Measurements from ENCODE around the gene CHD6. TPM values are rescaled to one million over a fixed set of nuclear protein-coding genes. Genes with fewer than 3 reads are reported as not detected.

CHD6 gene
- polyA plus RNA-seq, 3 donors from 2014 or later, result 35.1 to 57.9 (median 42.0) TPM

GRCh38 chr20:41468994-41469600, 149.1 kb downstream of the CHD6 start:
- Mint-ChIP-seq H3K27me3 (ENCODE audit: low read depth in 3 of 3) (peaks cover 0 to 6% (median 0%) of the 10 kb centered on the region in 3 donors), H3K36me3 (peaks cover 30 to 52% (median 48%) of the 10 kb centered on the region in 3 donors), H3K27ac (peak overlapping the region in 1 of 6 donors; percentile 36), H3K4me1 (no peaks in the 10 kb centered on the region), H3K4me3 (no peak overlapping the region), H3K9me3 (no peaks in the 10 kb centered on the region)
- DNase-seq, result no peak

- no peak for DNase-seq
- Mint-ChIP-seq H3K4me1 (no peaks in the 10 kb centered on the region), H3K36me3 (peaks cover 30 to 57% (median 46%) of the 10 kb centered on the region in 3 donors), H3K27me3 (ENCODE audit: low read depth in 3 of 3) (peaks cover 0 to 4% (median 0%) of the 10 kb centered on the region in 3 donors), H3K4me3 (no peak overlapping the region), H3K9me3 (no peaks in the 10 kb centered on the region), H3K27ac (no peak overlapping the region)
These were observed 150.5 kb downstream of the CHD6 start for GRCh38 chr20:41467690-41468089.

GRCh38 chr20:41467220-41467619, 151.0 kb downstream of the CHD6 start:
- Mint-ChIP-seq H3K27me3 (ENCODE audit: low read depth in 3 of 3) (peaks cover 0 to 4% (median 0%) of the 10 kb centered on the region in 3 donors), H3K36me3 (peaks cover 28 to 57% (median 41%) of the 10 kb centered on the region in 3 donors), H3K4me3 (no peak overlapping the region), H3K27ac (no peak overlapping the region), H3K9me3 (no peaks in the 10 kb centered on the region), H3K4me1 (no peaks in the 10 kb centered on the region)
- DNase-seq, result no peak

GRCh38 chr20:41463567-41463966, 154.6 kb downstream of the CHD6 start:
- Mint-ChIP-seq H3K36me3 (peaks cover 29 to 58% (median 29%) of the 10 kb centered on the region in 3 donors), H3K27me3 (ENCODE audit: low read depth in 3 of 3) (peaks cover 0 to 2% (median 0%) of the 10 kb centered on the region in 3 donors), H3K4me1 (peaks cover 0 to 6% of the 10 kb centered on the region in 2 donors), H3K27ac (no peak overlapping the region), H3K9me3 (no peaks in the 10 kb centered on the region), H3K4me3 (no peak overlapping the region)
- DNase-seq, result no peak

GRCh38 chr20:41462372-41463161, 155.6 kb downstream of the CHD6 start:
- DNase-seq, result no peak
- Mint-ChIP-seq H3K27ac (no peak overlapping the region), H3K4me3 (no peak overlapping the region), H3K27me3 (ENCODE audit: low read depth in 3 of 3) (peaks cover 0 to 2% (median 0%) of the 10 kb centered on the region in 3 donors), H3K4me1 (peaks cover 0 to 6% of the 10 kb centered on the region in 2 donors), H3K9me3 (no peaks in the 10 kb centered on the region), H3K36me3 (peaks cover 24 to 55% (median 25%) of the 10 kb centered on the region in 3 donors)

GRCh38 chr20:41458761-41459160, 159.4 kb downstream of the CHD6 start:
- Mint-ChIP-seq H3K4me3 (no peak overlapping the region), H3K4me1 (peaks cover 0 to 6% of the 10 kb centered on the region in 2 donors), H3K36me3 (peaks cover 11 to 50% (median 19%) of the 10 kb centered on the region in 3 donors)

GRCh38 chr20:41457173-41457857, 160.9 kb downstream of the CHD6 start:
- H3K27me3 Mint-ChIP-seq (ENCODE audit: low read depth in 3 of 3), result no peaks in the 10 kb centered on the region
- DNase-seq, result no peak
- H3K9me3 Mint-ChIP-seq, result no peaks in the 10 kb centered on the region
- no peak overlapping the region for H3K4me3 Mint-ChIP-seq
- peaks cover 0 to 6% of the 10 kb centered on the region in 2 donors for H3K4me1 Mint-ChIP-seq
- no peak overlapping the region for H3K27ac Mint-ChIP-seq
- peaks cover 19 to 55% (median 34%) of the 10 kb centered on the region in 3 donors for H3K36me3 Mint-ChIP-seq

More at GRCh38 chr20:41458761-41459160, 159.4 kb downstream of the CHD6 start:
- DNase-seq, result no peak
- Mint-ChIP-seq H3K27ac (no peak overlapping the region), H3K27me3 (ENCODE audit: low read depth in 3 of 3) (no peaks in the 10 kb centered on the region), H3K9me3 (no peaks in the 10 kb centered on the region)

- H3K27ac Mint-ChIP-seq, result peak overlapping the region in 1 of 6 donors; percentile 14
- peaks cover 0 to 6% of the 10 kb centered on the region in 2 donors for H3K4me1 Mint-ChIP-seq
- H3K9me3 Mint-ChIP-seq, result no peaks in the 10 kb centered on the region
- H3K27me3 Mint-ChIP-seq (ENCODE audit: low read depth in 3 of 3), result no peaks in the 10 kb centered on the region
- DNase-seq, result no peak
- H3K4me3 Mint-ChIP-seq, result no peak overlapping the region
- H3K36me3 Mint-ChIP-seq, result peaks cover 29 to 57% (median 39%) of the 10 kb centered on the region in 3 donors
These were observed 161.8 kb downstream of the CHD6 start for GRCh38 chr20:41456351-41456750.

- no peaks in the 10 kb centered on the region for H3K4me1 Mint-ChIP-seq
- H3K9me3 Mint-ChIP-seq, result no peaks in the 10 kb centered on the region
- peaks cover 41 to 66% (median 50%) of the 10 kb centered on the region in 3 donors for H3K36me3 Mint-ChIP-seq
- no peak for DNase-seq
- no peaks in the 10 kb centered on the region for H3K27me3 Mint-ChIP-seq (ENCODE audit: low read depth in 3 of 3)
- no peak overlapping the region for H3K4me3 Mint-ChIP-seq
- no peak overlapping the region for H3K27ac Mint-ChIP-seq
These were observed 163.9 kb downstream of the CHD6 start for GRCh38 chr20:41454250-41454649.

- Mint-ChIP-seq H3K4me1 (no peaks in the 10 kb centered on the region), H3K27ac (peak overlapping the region in 1 of 6 donors; percentile 46), H3K4me3 (no peak overlapping the region), H3K36me3 (peaks cover 42 to 67% (median 50%) of the 10 kb centered on the region in 3 donors), H3K9me3 (no peaks in the 10 kb centered on the region), H3K27me3 (ENCODE audit: low read depth in 3 of 3) (no peaks in the 10 kb centered on the region)
- no peak for DNase-seq
These were observed 164.9 kb downstream of the CHD6 start for GRCh38 chr20:41453010-41453950.

- Mint-ChIP-seq H3K4me1 (no peaks in the 10 kb centered on the region), H3K27me3 (ENCODE audit: low read depth in 3 of 3) (no peaks in the 10 kb centered on the region), H3K4me3 (no peak overlapping the region), H3K9me3 (no peaks in the 10 kb centered on the region), H3K27ac (peak overlapping the region in 2 of 6 donors; percentile 12 to 50), H3K36me3 (peaks cover 45 to 74% (median 58%) of the 10 kb centered on the region in 3 donors)
- DNase-seq, result no peak
These were observed 166.0 kb downstream of the CHD6 start for GRCh38 chr20:41452226-41452625.

- Mint-ChIP-seq H3K27ac (no peak overlapping the region), H3K36me3 (peaks cover 51 to 64% (median 54%) of the 10 kb centered on the region in 3 donors), H3K4me1 (no peaks in the 10 kb centered on the region), H3K4me3 (no peak overlapping the region), H3K9me3 (no peaks in the 10 kb centered on the region), H3K27me3 (ENCODE audit: low read depth in 3 of 3) (no peaks in the 10 kb centered on the region)
- no peak for DNase-seq
These were observed 171.2 kb downstream of the CHD6 start for GRCh38 chr20:41447006-41447405.

GRCh38 chr20:41446456-41446855, 171.7 kb downstream of the CHD6 start:
- Mint-ChIP-seq H3K27me3 (ENCODE audit: low read depth in 3 of 3) (no peaks in the 10 kb centered on the region), H3K36me3 (peaks cover 47 to 62% (median 53%) of the 10 kb centered on the region in 3 donors), H3K4me3 (no peak overlapping the region), H3K4me1 (no peaks in the 10 kb centered on the region), H3K27ac (no peak overlapping the region), H3K9me3 (no peaks in the 10 kb centered on the region)
- DNase-seq, result no peak

Data from immature natural killer cell (primary cell).